HG02970 (cell line): ENCODE data around the gene RNF157.
"Not testable (repeated sequence)": the region's sequence is repeated elsewhere in the genome, so short reads cannot be mapped to it uniquely, and the experiment has no call there.

ENCODE experiments used
- ATAC-seq: cut with Tn5 transposase; IDR thresholded peaks from one replicate; pipeline ENCODE4 v1.9.1; 2021; ENCODE audit warnings: mild to moderate bottlenecking, moderate library complexity, moderate number of reproducible peaks; ENCODE audit not compliant: unreplicated experiment, low FRiP score

RNF157 gene

GRCh38 chr17:76255801-76256429 lies 15.6 kb upstream of the RNF157 start:
- no peak for ATAC-seq

DNA sequence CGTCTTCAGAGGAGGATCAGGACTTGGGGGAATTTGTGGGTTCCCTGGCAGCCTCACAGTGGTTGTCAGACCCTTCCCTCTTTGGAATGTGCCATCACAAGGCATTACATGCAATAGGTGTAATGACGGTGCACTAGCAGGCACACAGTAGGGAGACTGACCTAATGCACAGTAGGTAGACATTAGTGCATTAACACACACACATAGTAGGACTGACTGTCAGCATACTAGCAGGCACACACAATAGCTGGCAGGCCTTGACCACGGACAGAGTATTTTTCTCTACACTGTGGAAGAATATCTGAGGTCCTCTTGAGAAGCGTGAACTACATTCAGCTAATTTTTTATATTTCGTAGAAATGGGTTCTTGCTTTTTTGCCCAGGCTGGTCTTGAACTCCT lies 14.0 kb upstream of the RNF157 start:
- ATAC-seq = no peak

GRCh38 chr17:76253841-76254240 lies 13.5 kb upstream of the RNF157 start:
- ATAC-seq = no peak

- not testable (repeated sequence) for ATAC-seq
These were observed 12.9 kb upstream of the RNF157 start for GRCh38 chr17:76252967-76253766.

DNA sequence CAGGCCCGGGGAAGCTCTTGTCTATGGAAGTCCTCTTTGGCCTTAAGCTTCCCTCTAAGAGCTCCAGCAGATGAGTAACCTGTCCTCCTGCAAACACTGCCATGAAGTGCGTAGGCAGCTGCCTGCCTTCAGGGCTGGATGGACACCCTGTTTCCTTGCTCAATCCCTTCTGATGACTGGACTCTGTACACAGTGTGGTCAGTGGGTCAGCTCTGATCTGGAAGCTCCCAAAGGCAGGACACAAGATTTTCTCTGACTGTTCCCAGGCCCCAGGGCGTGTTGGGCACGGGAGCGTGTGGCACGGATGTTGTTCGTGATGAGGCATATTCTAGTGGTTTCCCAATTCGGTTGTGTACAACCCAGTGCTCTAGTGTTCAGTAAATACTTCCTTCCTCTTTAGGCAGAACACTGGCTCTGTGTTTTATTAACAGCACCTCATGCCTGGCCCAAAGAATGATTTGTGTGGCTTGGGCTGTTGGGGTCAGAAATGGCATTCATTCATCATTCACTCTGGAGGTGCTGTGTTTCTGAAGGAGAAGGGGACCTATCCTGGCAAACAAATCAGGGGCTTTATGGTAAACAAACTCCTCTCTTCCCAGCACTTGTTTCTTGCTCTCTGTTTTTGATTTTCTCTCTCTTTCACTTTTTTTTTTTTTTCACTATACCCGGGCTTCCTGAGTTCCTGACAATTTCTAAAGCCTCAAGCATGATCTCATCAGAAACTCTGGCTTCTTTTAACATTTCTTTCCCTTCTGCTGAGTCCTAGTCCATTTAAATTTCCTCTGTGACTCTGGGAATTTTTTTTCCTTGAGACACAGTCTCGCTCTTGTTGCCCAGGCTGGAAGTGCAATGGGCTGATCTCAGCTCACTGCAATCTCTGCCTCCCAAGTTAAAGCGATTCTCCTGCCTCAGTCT lies 12.0 kb upstream of the RNF157 start:
- ATAC-seq = no peak

DNA sequence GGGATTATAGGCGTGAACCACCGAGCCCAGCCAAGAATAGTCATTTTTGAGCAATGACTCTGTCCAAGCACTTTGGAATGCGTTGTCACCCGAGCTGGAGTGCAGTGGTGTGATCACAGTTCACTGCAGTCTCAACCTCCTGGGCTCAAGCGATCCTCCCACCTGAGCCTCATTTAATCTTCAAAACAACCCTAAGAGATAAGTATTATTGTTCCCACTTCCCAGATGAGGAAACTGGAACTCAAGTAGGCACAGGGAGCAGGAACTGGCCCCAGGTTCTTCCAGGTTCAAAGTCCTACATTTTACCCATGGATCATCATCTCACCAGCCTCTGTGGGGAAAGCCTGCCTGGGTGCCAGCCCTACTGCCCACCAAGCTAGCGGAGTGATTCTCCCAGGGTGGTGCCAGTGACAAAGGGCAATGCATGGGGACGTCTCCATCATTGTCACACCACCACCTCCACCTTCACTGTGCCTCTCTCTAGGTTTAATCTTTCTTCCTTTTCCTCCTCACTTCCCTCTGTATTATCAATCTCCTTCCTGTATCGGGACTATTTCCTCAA lies 11.3 kb upstream of the RNF157 start:
- no peak for ATAC-seq

- ATAC-seq = no peak
These were observed 9.8 kb upstream of the RNF157 start for GRCh38 chr17:76250141-76250540.

DNA sequence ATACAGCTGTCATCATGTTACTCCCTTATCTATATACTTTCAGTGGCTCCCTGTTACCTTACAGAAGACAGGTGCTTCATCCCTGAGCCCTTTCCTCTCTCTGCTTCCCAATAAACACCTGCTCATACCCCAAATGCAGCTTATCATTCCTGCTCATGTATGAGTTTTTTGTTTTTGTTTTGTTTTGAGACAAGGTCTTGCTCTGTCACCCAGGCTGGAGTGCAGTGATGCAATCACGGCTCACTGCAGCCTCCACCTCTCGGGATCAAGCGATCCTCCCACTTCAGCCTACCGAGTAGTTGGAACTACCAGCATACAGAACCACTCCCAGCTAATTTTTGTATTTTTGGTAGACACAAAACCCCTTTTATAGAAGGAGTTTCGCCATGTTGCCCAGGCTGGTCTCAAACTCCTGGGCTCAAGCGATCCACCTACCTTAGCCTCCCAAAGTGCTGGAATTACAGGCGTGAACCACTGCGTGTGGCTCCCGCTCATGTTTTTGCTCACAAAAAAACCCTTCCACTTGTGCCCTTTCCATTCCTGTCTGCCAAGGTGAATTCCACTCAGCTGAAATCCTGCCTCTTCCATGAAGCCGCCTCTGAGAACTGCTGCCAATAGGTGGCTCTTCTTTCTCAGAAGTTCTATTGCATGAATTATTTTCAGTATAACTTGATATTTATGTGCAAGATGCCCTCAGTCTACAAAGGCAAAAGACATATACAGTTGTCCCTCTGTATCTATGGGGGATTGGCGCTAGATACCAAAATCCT lies 7.9 kb upstream of the RNF157 start:
- ATAC-seq = no peak

DNA sequence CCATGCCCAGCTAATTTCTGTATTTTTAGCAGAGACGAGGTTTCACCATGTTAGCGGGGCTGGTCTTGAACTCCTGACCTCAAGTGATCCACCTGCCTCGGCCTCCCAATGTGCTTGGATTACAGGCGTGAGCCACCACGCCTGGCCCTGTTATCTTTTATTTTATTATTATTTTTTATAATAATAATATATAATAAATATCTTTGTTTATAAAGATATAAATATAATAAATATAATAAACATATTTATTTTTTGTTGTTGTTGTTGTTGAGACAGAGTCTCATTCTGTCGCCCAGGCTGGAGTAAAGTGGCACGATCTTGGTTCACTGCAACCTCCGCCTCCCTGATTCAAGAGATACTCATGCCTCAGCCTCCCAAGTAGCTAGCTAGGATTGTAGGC lies 7.0 kb upstream of the RNF157 start:
- ATAC-seq = no peak

DNA sequence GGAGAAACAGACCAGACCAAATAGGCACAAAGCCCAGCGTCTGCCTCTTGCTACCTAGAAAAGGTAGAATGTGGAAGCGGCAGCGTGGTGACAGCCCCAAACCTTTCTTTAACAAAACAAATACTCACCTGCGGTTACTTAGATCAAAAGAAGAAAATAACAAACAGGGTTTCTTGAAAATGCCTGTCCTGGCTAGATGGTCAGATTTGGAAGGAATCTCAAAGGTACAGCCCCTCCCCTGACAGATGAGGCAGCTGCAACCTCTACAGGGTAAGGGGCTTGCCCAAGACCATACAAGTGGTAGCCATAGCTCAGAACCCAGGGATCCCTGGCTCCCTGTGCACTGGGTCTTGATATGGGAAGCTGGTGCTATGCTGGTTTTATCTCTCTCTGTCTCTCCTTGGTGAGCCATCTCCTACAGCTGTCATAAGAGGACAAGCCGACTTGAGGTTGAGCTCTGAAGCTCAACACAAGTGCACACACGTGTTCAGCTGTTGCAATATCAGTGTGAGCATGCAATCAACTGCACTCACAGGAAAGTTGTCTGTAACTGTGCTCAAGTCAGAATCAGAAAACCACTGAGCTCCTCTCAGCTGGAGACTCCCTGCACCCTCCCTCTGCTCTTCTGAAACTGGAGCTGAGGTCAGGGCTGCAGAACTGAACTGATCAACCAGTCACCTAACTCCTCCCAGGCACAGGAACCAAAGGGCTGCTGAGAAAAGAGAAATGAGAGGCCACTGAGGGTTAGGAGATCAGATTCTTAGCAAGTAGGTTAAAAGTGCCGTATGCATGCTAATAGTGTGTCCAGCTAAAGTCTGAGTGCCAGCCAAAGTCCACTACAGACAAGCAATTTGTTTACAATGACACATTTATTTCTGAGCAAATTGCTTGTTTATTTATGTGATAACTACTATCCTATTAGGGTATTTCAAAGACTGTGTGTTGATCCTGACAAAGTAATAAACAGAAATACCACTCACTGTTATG lies 6.1 kb upstream of the RNF157 start:
- ATAC-seq = peak; percentile 83

GRCh38 chr17:76244721-76245120 lies 4.4 kb upstream of the RNF157 start:
- not testable (repeated sequence) for ATAC-seq

- ATAC-seq = no peak
These were observed 3.8 kb upstream of the RNF157 start for GRCh38 chr17:76243826-76244679.

DNA sequence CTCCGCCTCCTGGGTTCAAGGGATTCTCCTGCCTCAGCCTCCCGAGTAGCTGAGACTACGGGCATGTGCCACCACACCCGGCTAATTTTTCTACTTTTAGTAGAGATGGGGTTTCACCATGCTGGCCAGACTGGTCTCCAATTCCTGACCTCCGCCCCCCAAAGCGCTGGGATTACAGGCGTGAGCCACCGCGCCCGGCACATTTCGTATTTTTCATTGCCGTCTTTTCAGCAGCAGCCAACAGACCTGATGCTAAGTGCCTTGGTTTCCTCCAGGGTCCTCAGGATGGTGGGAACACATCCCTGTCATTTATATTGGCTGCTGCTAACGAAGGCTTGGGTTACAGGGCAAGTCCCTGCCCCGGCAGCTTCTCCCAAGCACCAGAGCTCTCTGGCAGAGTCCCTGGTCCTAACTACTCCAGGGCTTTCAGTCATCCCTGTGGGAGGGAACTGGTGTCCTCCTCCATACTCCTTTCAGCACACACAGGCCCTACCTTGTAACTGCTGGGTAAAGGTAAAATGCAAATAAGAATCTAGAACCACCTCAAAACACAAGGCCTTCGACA lies 1.5 kb upstream of the RNF157 start:
- ATAC-seq = no peak

- ATAC-seq = no peak
These were observed 878 bp upstream of the RNF157 start for GRCh38 chr17:76241204-76241538.

DNA sequence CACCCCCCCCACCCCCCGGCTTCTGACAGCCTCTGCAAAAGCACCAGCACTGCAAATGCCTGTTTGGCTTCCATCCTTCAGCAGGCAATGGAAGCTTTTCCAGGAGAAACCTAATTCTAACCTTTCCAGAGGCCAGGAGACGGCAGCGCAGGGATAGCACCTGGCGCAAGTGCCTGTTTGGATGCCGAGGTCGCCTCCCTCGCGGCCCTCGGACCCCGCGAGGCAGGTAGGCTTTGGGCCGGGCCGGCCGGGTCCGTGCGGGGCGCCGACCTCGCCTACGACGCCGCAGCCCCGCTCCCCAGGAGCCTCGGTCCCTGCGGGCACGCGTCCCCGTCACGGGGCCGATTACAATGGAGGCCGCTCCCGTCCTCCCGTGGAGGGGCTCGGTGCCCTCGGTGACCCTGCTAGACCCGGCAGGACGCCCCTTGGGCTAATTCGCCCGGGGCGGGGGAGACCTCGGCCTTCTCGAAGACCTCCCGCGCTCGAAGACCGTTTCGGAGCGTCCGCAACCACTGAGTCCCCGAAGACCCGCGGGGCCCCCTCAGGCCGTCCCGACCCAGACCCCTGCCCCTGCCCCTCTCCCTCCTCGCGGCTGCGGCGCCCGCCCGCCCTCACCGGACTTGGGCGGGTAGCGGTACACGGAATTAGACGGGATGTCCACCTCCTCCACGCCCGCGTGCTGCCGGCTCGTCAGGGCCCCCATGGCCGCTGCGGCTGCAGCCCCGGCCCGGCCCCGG lies 587 bp downstream of the RNF157 start:
- peak; percentile 22 for ATAC-seq

GRCh38 chr17:76238847-76239537 lies 1.3 kb downstream of the RNF157 start:
- no peak for ATAC-seq
